ENCODE measurements around the gene CLIP3.

DNA sequence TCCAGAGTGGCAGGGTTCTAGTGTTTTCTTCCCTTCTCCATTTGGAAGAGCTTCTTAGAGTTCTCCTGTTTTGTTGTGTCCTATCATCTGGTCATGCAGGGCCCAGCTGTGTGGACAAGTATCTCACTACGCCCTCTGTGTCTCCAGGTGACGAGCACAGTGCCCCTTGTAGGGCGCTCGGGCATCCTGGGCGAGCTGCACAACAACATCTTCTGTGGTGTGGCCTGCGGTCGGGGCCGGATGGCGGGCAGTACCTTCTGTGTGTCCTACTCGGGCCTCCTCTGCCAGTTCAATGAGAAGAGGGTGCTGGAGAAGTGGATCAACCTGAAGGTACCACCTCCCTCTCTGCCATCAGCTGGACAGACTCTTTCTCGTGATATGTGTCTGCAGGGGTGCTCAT lies 35.0 kb upstream of the CLIP3 start:
- TF ChIP-seq, protein P1, sequence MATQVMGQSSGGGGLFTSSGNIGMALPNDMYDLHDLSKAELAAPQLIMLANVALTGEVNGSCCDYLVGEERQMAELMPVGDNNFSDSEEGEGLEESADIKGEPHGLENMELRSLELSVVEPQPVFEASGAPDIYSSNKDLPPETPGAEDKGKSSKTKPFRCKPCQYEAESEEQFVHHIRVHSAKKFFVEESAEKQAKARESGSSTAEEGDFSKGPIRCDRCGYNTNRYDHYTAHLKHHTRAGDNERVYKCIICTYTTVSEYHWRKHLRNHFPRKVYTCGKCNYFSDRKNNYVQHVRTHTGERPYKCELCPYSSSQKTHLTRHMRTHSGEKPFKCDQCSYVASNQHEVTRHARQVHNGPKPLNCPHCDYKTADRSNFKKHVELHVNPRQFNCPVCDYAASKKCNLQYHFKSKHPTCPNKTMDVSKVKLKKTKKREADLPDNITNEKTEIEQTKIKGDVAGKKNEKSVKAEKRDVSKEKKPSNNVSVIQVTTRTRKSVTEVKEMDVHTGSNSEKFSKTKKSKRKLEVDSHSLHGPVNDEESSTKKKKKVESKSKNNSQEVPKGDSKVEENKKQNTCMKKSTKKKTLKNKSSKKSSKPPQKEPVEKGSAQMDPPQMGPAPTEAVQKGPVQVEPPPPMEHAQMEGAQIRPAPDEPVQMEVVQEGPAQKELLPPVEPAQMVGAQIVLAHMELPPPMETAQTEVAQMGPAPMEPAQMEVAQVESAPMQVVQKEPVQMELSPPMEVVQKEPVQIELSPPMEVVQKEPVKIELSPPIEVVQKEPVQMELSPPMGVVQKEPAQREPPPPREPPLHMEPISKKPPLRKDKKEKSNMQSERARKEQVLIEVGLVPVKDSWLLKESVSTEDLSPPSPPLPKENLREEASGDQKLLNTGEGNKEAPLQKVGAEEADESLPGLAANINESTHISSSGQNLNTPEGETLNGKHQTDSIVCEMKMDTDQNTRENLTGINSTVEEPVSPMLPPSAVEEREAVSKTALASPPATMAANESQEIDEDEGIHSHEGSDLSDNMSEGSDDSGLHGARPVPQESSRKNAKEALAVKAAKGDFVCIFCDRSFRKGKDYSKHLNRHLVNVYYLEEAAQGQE (IDR thresholded peaks at IDR 0.05; ENCODE audit: low read depth), result no peak
- TF ChIP-seq, protein P2, sequence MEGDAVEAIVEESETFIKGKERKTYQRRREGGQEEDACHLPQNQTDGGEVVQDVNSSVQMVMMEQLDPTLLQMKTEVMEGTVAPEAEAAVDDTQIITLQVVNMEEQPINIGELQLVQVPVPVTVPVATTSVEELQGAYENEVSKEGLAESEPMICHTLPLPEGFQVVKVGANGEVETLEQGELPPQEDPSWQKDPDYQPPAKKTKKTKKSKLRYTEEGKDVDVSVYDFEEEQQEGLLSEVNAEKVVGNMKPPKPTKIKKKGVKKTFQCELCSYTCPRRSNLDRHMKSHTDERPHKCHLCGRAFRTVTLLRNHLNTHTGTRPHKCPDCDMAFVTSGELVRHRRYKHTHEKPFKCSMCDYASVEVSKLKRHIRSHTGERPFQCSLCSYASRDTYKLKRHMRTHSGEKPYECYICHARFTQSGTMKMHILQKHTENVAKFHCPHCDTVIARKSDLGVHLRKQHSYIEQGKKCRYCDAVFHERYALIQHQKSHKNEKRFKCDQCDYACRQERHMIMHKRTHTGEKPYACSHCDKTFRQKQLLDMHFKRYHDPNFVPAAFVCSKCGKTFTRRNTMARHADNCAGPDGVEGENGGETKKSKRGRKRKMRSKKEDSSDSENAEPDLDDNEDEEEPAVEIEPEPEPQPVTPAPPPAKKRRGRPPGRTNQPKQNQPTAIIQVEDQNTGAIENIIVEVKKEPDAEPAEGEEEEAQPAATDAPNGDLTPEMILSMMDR (IDR thresholded peaks at IDR 0.05 in 2 of 3, conservative IDR thresholded peaks at IDR 0.05 in 1 of 3; ENCODE audit: borderline replicate concordance in 1 of 3, insufficient read depth in 1 of 3, low read depth in 2 of 3, low read length in 2 of 3), result no peak
- no peak for TF ChIP-seq YY1 (IDR thresholded peaks at IDR 0.05; ENCODE audit: extremely low read depth, insufficient replicate concordance, low read depth, low read length)
- TF ChIP-seq, protein P3, sequence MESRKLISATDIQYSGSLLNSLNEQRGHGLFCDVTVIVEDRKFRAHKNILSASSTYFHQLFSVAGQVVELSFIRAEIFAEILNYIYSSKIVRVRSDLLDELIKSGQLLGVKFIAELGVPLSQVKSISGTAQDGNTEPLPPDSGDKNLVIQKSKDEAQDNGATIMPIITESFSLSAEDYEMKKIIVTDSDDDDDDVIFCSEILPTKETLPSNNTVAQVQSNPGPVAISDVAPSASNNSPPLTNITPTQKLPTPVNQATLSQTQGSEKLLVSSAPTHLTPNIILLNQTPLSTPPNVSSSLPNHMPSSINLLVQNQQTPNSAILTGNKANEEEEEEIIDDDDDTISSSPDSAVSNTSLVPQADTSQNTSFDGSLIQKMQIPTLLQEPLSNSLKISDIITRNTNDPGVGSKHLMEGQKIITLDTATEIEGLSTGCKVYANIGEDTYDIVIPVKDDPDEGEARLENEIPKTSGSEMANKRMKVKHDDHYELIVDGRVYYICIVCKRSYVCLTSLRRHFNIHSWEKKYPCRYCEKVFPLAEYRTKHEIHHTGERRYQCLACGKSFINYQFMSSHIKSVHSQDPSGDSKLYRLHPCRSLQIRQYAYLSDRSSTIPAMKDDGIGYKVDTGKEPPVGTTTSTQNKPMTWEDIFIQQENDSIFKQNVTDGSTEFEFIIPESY (IDR thresholded peaks at IDR 0.05; ENCODE audit: extremely low read depth, insufficient replicate concordance, low read length), result no peak
- no peak for TF ChIP-seq ZNF274 (IDR thresholded peaks at IDR 0.05; ENCODE audit: low read depth, low read length)
- TF ChIP-seq EZH2 (IDR thresholded peaks at IDR 0.05), result no peak

All from HCT116 (cell line).